Lower leg skin (tissue), 3 donors: ENCODE results near the gene PTGFRN.

Experiments used
- POLR2A ChIP-seq, 2 donors: fragments of 450-650 bp; IDR thresholded peaks; one replicate each; pipeline ENCODE4 v1.6.1; 2016 to 2017; ENCODE audit warnings: antibody characterized with exemption in 2 of 2, mild to moderate bottlenecking in 1 of 2, moderate library complexity in 1 of 2
- TF ChIP-seq, protein P1 (sequence below), 3 donors: fragments of 450-650 bp; IDR thresholded peaks; one replicate each; pipeline ENCODE4 v1.5.1; 2016; ENCODE audit warnings: antibody characterized with exemption in 3 of 3, mild to moderate bottlenecking in 3 of 3, moderate library complexity in 2 of 3

DNA sequence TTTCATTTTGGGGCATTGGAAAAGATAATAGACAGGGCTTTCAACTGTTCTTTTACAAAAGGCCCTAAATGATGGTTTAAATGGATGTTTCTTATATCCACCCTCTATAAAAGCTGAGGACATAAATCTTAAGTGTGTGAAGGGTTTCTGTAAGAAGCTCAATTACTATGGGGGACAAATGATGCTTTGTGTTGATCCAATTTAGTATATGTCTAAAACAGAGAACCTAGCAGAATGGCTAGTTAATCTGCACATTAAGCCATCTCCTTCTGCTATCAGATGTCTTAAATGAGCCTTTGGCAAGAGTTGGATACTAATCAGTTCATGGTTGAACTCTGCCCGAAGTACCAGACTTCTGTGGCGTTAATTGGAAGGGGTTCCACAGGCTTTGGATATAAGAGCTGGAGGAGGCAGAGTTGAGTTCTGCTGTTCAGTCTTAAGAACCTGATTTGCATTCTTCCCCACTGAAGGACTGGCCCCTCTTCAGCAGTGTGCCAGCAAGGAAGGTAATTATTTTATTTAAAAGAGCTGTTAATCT, 43.1 kb downstream of the PTGFRN start:
- TF ChIP-seq, protein P1, sequence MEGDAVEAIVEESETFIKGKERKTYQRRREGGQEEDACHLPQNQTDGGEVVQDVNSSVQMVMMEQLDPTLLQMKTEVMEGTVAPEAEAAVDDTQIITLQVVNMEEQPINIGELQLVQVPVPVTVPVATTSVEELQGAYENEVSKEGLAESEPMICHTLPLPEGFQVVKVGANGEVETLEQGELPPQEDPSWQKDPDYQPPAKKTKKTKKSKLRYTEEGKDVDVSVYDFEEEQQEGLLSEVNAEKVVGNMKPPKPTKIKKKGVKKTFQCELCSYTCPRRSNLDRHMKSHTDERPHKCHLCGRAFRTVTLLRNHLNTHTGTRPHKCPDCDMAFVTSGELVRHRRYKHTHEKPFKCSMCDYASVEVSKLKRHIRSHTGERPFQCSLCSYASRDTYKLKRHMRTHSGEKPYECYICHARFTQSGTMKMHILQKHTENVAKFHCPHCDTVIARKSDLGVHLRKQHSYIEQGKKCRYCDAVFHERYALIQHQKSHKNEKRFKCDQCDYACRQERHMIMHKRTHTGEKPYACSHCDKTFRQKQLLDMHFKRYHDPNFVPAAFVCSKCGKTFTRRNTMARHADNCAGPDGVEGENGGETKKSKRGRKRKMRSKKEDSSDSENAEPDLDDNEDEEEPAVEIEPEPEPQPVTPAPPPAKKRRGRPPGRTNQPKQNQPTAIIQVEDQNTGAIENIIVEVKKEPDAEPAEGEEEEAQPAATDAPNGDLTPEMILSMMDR (IDR thresholded peaks at IDR 0.05), result no peak
- TF ChIP-seq POLR2A (IDR thresholded peaks at IDR 0.05), result no peak
